ENCODE data around the gene EIF2AK3. TPM values are rescaled to one million over a fixed set of nuclear protein-coding genes. Genes with fewer than 3 reads are reported as not detected.
"Not testable (repeated sequence)": the region's sequence is repeated elsewhere in the genome, so short reads cannot be mapped to it uniquely, and the experiment has no call there.

Gene EIF2AK3
- total and polyA plus RNA-seq, 4 experiments from 2014 or later, result 1.3 to 31.0 (median 20.5) TPM

DNA sequence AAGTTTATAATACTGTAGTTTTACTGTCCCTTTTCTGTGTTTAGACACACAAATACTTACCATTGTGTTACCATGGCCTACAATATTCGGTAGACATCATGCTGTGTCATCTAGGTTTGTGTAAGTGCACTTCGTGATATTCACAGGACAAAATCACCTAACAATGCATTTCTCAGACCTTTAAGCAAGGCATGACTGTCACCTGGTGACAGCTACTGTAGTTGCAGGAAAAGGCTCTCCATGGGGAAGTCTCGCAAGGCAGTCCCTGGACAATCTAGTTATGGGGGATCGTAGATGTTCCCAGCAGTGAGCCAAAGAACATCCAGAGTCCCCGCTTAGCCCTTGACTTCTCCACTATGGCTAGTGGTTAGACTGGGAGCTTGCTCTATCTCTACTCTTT lies 73.1 kb downstream of the EIF2AK3 start:
- ChIA-PET CTCF (ENCODE audit: partially characterized antibody) (no interaction called here), POLR2A (ENCODE audit: partially characterized antibody) (no interaction called here)
- Histone ChIP-seq H3K36me3 (ENCODE audit: insufficient read depth, low read length) (peaks cover 9% of the 10 kb centered on the region), H3K27ac (ENCODE audit: low read depth, low read length) (no peak overlapping the region), H3K27me3 (ENCODE audit: insufficient read depth, low read length) (no peaks in the 10 kb centered on the region), H3K4me1 (ENCODE audit: insufficient read depth, low read length) (no peaks in the 10 kb centered on the region), H3K9me3 (ENCODE audit: control insufficient read depth in 1 of 2, low read length in 2 of 2) (no peaks in the 10 kb centered on the region), H3K4me3 (ENCODE audit: low read length in 2 of 2) (no peak overlapping the region)
- DNase-seq, result no peak
- H3K9me3 Mint-ChIP-seq, result peaks cover 0 to 4% (median 0%) of the 10 kb centered on the region in 8 donors
- H3K36me3 Mint-ChIP-seq, result peaks cover 23 to 26% of the 10 kb centered on the region in 2 donors
- no peak overlapping the region for H3K4me3 Mint-ChIP-seq
- peaks cover 0 to 9% (median 2%) of the 10 kb centered on the region in 4 donors for H3K4me1 Mint-ChIP-seq
- H3K27me3 Mint-ChIP-seq, result peaks cover 6 to 8% of the 10 kb centered on the region in 2 donors
- no peak overlapping the region for H3K27ac Mint-ChIP-seq
- intact Hi-C loops (cut with micrococcal nuclease), result no loop called here

- Mint-ChIP-seq H3K36me3 (peaks cover 4 to 9% of the 10 kb centered on the region in 2 donors), H3K27ac (peak overlapping the region in 1 of 7 donors; percentile 20), H3K27me3 (peaks cover 8 to 10% of the 10 kb centered on the region in 2 donors), H3K4me1 (peaks cover 0 to 5% (median 2%) of the 10 kb centered on the region in 4 donors), H3K9me3 (peaks cover 0 to 4% (median 0%) of the 10 kb centered on the region in 8 donors), H3K4me3 (peak overlapping the region in 1 of 8 donors; percentile 26)
- CTCF ChIA-PET (ENCODE audit: partially characterized antibody), result no interaction called here
- Histone ChIP-seq H3K27ac (ENCODE audit: low read depth, low read length) (no peak overlapping the region), H3K9me3 (ENCODE audit: control insufficient read depth in 1 of 2, low read length in 2 of 2) (no peaks in the 10 kb centered on the region), H3K4me1 (ENCODE audit: insufficient read depth, low read length) (no peaks in the 10 kb centered on the region), H3K27me3 (ENCODE audit: insufficient read depth, low read length) (no peaks in the 10 kb centered on the region), H3K4me3 (ENCODE audit: low read length in 2 of 2) (no peak overlapping the region), H3K36me3 (ENCODE audit: insufficient read depth, low read length) (no peaks in the 10 kb centered on the region)
- no peak for DNase-seq
- POLR2A ChIA-PET (ENCODE audit: partially characterized antibody), result no interaction called here
- intact Hi-C loops (cut with micrococcal nuclease), result no loop called here
Observed at GRCh38 chr2:88549616-88550292, 77.5 kb downstream of the EIF2AK3 start.

DNA sequence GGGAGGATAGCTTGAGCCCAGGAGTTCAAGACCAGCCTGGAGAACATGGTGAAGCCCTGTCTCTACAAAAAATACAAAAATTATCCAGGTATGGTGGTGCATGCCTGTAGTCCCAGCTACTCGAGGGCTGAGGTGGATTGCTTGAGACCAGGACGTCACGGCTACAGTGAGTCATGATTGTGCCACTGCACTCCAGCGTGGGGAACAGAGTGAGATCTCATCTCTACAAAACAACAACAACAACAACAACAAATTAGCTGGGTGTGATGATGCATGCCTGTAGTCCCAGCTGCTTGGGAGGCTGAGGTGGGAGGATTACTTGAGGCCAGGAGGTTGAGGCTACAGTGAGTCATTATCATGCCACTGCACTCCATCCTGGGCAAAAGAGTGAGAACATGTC lies 81.0 kb downstream of the EIF2AK3 start:
- H3K4me1 Mint-ChIP-seq; H3K27ac ChIP-seq (ENCODE audit: low read depth, low read length); intact Hi-C loops (cut with micrococcal nuclease); H3K4me3 ChIP-seq (ENCODE audit: low read length in 2 of 2); H3K9me3 Mint-ChIP-seq; H3K27ac Mint-ChIP-seq; DNase-seq; H3K36me3 Mint-ChIP-seq; POLR2A ChIA-PET (ENCODE audit: partially characterized antibody); H3K9me3 ChIP-seq (ENCODE audit: control insufficient read depth in 1 of 2, low read length in 2 of 2); H3K27me3 ChIP-seq (ENCODE audit: insufficient read depth, low read length); H3K4me3 Mint-ChIP-seq; H3K4me1 ChIP-seq (ENCODE audit: insufficient read depth, low read length); H3K36me3 ChIP-seq (ENCODE audit: insufficient read depth, low read length): not testable (repeated sequence)
- CTCF ChIA-PET (ENCODE audit: partially characterized antibody), result interaction anchor here (1.3 kb wide), 1 partner anchor 11 kb away, joined by 3 read pairs; no protein-coding TSS in a partner anchor
- H3K27me3 Mint-ChIP-seq, result peaks cover 10 to 11% of the 10 kb centered on the region in 2 donors

DNA sequence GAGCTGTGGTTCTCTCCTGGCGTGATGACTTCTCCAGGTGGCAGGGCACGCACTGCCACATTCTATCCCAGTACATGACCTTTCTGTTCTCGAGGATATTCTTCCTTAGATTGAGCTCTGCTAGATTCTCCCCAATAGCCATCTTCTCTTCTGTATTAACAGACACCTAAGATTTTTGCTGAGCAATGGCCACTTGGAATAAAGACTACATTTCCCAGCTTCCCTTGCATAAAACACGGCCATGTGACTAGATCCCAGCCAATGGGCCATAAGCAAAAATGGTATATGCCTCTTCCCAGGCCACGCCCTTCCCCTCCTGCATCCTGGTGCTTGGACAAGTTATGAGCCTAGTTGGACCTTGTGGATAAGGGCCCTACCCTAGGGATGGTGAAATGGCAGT lies 82.1 kb downstream of the EIF2AK3 start:
- Mint-ChIP-seq H3K27me3 (peaks cover 9% of the 10 kb centered on the region in 2 donors), H3K27ac (no peak overlapping the region), H3K36me3 (no peaks in the 10 kb centered on the region), H3K4me1 (peaks cover 0 to 3% (median under 1%) of the 10 kb centered on the region in 4 donors), H3K4me3 (no peak overlapping the region), H3K9me3 (peaks cover 2 to 6% (median 4%) of the 10 kb centered on the region in 8 donors)
- no peaks in the 10 kb centered on the region for H3K27me3 ChIP-seq (ENCODE audit: insufficient read depth, low read length)
- ChIA-PET CTCF (ENCODE audit: partially characterized antibody) (no interaction called here), POLR2A (ENCODE audit: partially characterized antibody) (no interaction called here)
- H3K9me3 ChIP-seq (ENCODE audit: control insufficient read depth in 1 of 2, low read length in 2 of 2), result no peaks in the 10 kb centered on the region
- no peak for DNase-seq
- intact Hi-C loops (cut with micrococcal nuclease), result no loop called here
- no peak overlapping the region for H3K4me3 ChIP-seq (ENCODE audit: low read length in 2 of 2)
- no peaks in the 10 kb centered on the region for H3K4me1 ChIP-seq (ENCODE audit: insufficient read depth, low read length)
- no peaks in the 10 kb centered on the region for H3K36me3 ChIP-seq (ENCODE audit: insufficient read depth, low read length)
- H3K27ac ChIP-seq (ENCODE audit: low read depth, low read length), result no peak overlapping the region

GRCh38 chr2:88543541-88544057 lies 83.7 kb downstream of the EIF2AK3 start:
- Histone ChIP-seq H3K27me3 (ENCODE audit: insufficient read depth, low read length) (no peaks in the 10 kb centered on the region), H3K4me3 (ENCODE audit: low read length in 2 of 2) (no peak overlapping the region), H3K4me1 (ENCODE audit: insufficient read depth, low read length) (no peaks in the 10 kb centered on the region), H3K27ac (ENCODE audit: low read depth, low read length) (no peak overlapping the region), H3K36me3 (ENCODE audit: insufficient read depth, low read length) (no peaks in the 10 kb centered on the region), H3K9me3 (ENCODE audit: control insufficient read depth in 1 of 2, low read length in 2 of 2) (no peaks in the 10 kb centered on the region)
- ChIA-PET POLR2A (ENCODE audit: partially characterized antibody) (no interaction called here), CTCF (ENCODE audit: partially characterized antibody) (no interaction called here)
- no peak for DNase-seq
- intact Hi-C loops (cut with micrococcal nuclease), result no loop called here
- Mint-ChIP-seq H3K4me3 (peak overlapping the region in 1 of 8 donors; percentile 14), H3K4me1 (no peaks in the 10 kb centered on the region), H3K27ac (peak overlapping the region in 1 of 7 donors; percentile 44), H3K9me3 (peaks cover 2 to 6% (median 4%) of the 10 kb centered on the region in 8 donors), H3K27me3 (peaks cover 4 to 5% of the 10 kb centered on the region in 2 donors), H3K36me3 (no peaks in the 10 kb centered on the region)

- Mint-ChIP-seq H3K27ac (peak overlapping the region in 1 of 7 donors; percentile 54), H3K4me3 (no peak overlapping the region), H3K27me3 (peaks cover 7 to 9% of the 10 kb centered on the region in 2 donors), H3K9me3 (peaks cover 2 to 6% (median 4%) of the 10 kb centered on the region in 8 donors), H3K36me3 (no peaks in the 10 kb centered on the region), H3K4me1 (no peaks in the 10 kb centered on the region)
- POLR2A ChIA-PET (ENCODE audit: partially characterized antibody), result no interaction called here
- DNase-seq, result no peak
- Histone ChIP-seq H3K27me3 (ENCODE audit: insufficient read depth, low read length) (no peaks in the 10 kb centered on the region), H3K4me1 (ENCODE audit: insufficient read depth, low read length) (no peaks in the 10 kb centered on the region), H3K27ac (ENCODE audit: low read depth, low read length) (no peak overlapping the region), H3K9me3 (ENCODE audit: control insufficient read depth in 1 of 2, low read length in 2 of 2) (no peaks in the 10 kb centered on the region), H3K4me3 (ENCODE audit: low read length in 2 of 2) (no peak overlapping the region), H3K36me3 (ENCODE audit: insufficient read depth, low read length) (no peaks in the 10 kb centered on the region)
- intact Hi-C loops (cut with micrococcal nuclease), result no loop called here
- CTCF ChIA-PET (ENCODE audit: partially characterized antibody), result no interaction called here
Observed at GRCh38 chr2:88542668-88543067, 84.6 kb downstream of the EIF2AK3 start.

GRCh38 chr2:88540346-88540745 lies 86.9 kb downstream of the EIF2AK3 start:
- Mint-ChIP-seq H3K27ac (no peak overlapping the region), H3K27me3 (peaks cover 12% of the 10 kb centered on the region in 2 donors), H3K4me3 (no peak overlapping the region), H3K4me1 (no peaks in the 10 kb centered on the region), H3K9me3 (peaks cover 2 to 6% (median 4%) of the 10 kb centered on the region in 8 donors), H3K36me3 (no peaks in the 10 kb centered on the region)
- POLR2A ChIA-PET (ENCODE audit: partially characterized antibody), result no interaction called here
- DNase-seq, result no peak
- intact Hi-C loops (cut with micrococcal nuclease), result no loop called here
- Histone ChIP-seq H3K4me3 (ENCODE audit: low read length in 2 of 2) (no peak overlapping the region), H3K9me3 (ENCODE audit: control insufficient read depth in 1 of 2, low read length in 2 of 2) (no peaks in the 10 kb centered on the region), H3K27me3 (ENCODE audit: insufficient read depth, low read length) (no peaks in the 10 kb centered on the region), H3K36me3 (ENCODE audit: insufficient read depth, low read length) (no peaks in the 10 kb centered on the region), H3K27ac (ENCODE audit: low read depth, low read length) (no peak overlapping the region), H3K4me1 (ENCODE audit: insufficient read depth, low read length) (no peaks in the 10 kb centered on the region)
- CTCF ChIA-PET (ENCODE audit: partially characterized antibody), result no interaction called here
